Esophagus squamous epithelium (tissue), 5 donors: Measurements from ENCODE around the gene PADI1. TPM values are rescaled to one million over a fixed set of nuclear protein-coding genes. Genes with fewer than 3 reads are reported as not detected.
"Not testable (repeated sequence)": the region's sequence is repeated elsewhere in the genome, so short reads cannot be mapped to it uniquely, and the experiment has no call there.

Experiments
- DNase-seq: peaks from one replicate; lab custom pipeline; 2025; lab: John Stamatoyannopoulos, UW
- H3K27ac ChIP-seq, 4 donors: fragments of 200-600 bp; sonication (generic); one replicate each; pipeline ENCODE4 v1.5.1; 2016 to 2019; ENCODE audit warnings: mild to moderate bottlenecking in 1 of 4
- H3K27me3 ChIP-seq, 4 donors: fragments of 200-600 bp; sonication (generic); 1 replicate in 3 of 4; 2 replicates in 1 of 4; pipeline versions ENCODE4 v1.5.1 to v1.6.0; 2017 to 2021; ENCODE audit warnings: antibody characterized with exemption in 1 of 4
- H3K36me3 ChIP-seq, 3 donors: fragments of 200-600 bp; sonication (generic); one replicate each; pipeline ENCODE4 v1.5.1; 2016 to 2019
- H3K4me1 ChIP-seq, 3 donors: fragments of 200-600 bp; sonication (generic); one replicate each; pipeline ENCODE4 v1.5.1; 2017 to 2019
- H3K4me3 ChIP-seq, 4 donors: fragments of 200-600 bp; sonication (generic); 1 replicate in 3 of 4; 2 replicates in 1 of 4; pipeline ENCODE4 v1.5.1; 2016 to 2019; ENCODE audit warnings: mild to moderate bottlenecking in 2 of 4, moderate library complexity in 1 of 4
- H3K9me3 ChIP-seq, 3 donors: fragments of 200-600 bp; sonication (generic); one replicate each; pipeline ENCODE4 v1.5.1; 2016 to 2019
- POLR2A ChIP-seq, 4 donors: fragments of 450-650 bp; IDR thresholded peaks; one replicate each; pipeline ENCODE4 v1.6.1; 2017; ENCODE audit warnings: antibody characterized with exemption in 4 of 4, mild to moderate bottlenecking in 4 of 4, moderate library complexity in 3 of 4
- WGBS, 2 donors: methylation state at CpG; one replicate each; pipeline ENCODE4 v1.1.5; 2018; 5-methylcytosine and 5-hydroxymethylcytosine counted together
- intact Hi-C: fragments of 100-400 bp; cut with DNase I; formaldehyde crosslinking; loops from one replicate; pipeline ENCODE4 v1.15.0; 2022
- total RNA-seq, 4 donors: library from RNA; depleted of rRNA; stranded (reverse); fragments of >200 nt; gene quantifications; one replicate each; pipeline ENCODE4 v1.1.0, GENCODE V29; 2016
- TF ChIP-seq, protein P1 (sequence below), 6 experiments: fragments of 450-650 bp in 4 of 6; fragments of 200-600 bp in 2 of 6; sonication (generic) in 2 of 6; IDR thresholded peaks; one replicate each; pipeline ENCODE4 v1.5.1; 2016 to 2019; ENCODE audit warnings: antibody characterized with exemption in 6 of 6, mild to moderate bottlenecking in 4 of 6, moderate library complexity in 4 of 6
- donor health status: DM: yes; HTN: yes; CAD: no.

Gene PADI1
- total RNA-seq, 4 donors from 2014 or later = 45.3 to 121 (median 75.1) TPM

DNA sequence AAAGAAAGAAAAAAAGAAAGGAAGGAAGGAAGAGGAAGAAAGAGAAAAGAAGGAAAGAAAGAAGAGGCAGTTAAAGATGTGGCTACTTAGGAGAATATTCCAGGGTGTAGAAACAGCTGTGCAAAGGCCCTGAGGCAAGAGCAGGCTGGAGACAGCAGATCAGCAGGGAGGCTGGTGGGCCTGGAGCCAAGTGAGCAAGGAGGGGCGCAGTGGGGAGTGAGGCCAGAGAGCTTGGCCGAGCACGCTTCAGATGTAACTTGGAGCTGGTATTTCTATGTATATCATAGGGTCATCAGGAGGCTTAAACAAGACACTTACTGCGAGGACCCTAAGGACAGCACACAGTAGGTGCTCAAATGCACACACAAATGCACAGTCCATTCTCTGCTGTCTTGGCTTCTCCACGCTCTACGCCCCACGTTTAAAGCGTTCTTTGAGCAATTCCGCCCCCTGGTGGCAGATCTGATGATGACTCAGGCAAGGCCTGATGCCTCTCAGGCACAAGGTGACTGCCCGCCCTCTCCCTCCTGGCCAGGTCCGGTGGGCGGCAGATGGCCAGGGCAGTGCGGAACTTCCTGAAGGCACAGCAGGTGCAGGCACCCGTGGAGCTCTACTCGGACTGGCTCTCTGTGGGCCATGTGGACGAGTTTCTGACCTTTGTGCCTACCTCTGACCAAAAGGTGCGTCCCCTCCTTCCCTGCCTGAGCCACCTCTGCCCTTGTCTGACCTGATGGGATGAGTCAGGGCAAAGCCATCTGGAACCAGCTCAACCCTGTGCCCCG lies 32.0 kb downstream of the PADI1 start:
- Histone ChIP-seq H3K4me3 (no peak overlapping the region), H3K27ac (peak overlapping the region in 1 of 4 donors; percentile 42), H3K9me3 (no peaks in the 10 kb centered on the region), H3K27me3 (peaks cover 0 to 13% (median 0%) of the 10 kb centered on the region in 4 donors), H3K4me1 (peaks cover 6 to 43% (median 13%) of the 10 kb centered on the region in 3 donors), H3K36me3 (peaks cover 0 to 9% (median 0%) of the 10 kb centered on the region in 3 donors)
- 20 to 37% methylated on average over 8 to 17 of the region's 18 CpGs for WGBS, 2 donors
- DNase-seq = no peak
- intact Hi-C loops = loop anchor here (5.0 kb wide), 1 partner anchor 115 kb away; no protein-coding TSS in a partner anchor
- TF ChIP-seq, protein P1, sequence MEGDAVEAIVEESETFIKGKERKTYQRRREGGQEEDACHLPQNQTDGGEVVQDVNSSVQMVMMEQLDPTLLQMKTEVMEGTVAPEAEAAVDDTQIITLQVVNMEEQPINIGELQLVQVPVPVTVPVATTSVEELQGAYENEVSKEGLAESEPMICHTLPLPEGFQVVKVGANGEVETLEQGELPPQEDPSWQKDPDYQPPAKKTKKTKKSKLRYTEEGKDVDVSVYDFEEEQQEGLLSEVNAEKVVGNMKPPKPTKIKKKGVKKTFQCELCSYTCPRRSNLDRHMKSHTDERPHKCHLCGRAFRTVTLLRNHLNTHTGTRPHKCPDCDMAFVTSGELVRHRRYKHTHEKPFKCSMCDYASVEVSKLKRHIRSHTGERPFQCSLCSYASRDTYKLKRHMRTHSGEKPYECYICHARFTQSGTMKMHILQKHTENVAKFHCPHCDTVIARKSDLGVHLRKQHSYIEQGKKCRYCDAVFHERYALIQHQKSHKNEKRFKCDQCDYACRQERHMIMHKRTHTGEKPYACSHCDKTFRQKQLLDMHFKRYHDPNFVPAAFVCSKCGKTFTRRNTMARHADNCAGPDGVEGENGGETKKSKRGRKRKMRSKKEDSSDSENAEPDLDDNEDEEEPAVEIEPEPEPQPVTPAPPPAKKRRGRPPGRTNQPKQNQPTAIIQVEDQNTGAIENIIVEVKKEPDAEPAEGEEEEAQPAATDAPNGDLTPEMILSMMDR (IDR thresholded peaks at IDR 0.05) = peak; percentile 80 to 94 (median 86)
- no peak for TF ChIP-seq POLR2A (IDR thresholded peaks at IDR 0.05)

DNA sequence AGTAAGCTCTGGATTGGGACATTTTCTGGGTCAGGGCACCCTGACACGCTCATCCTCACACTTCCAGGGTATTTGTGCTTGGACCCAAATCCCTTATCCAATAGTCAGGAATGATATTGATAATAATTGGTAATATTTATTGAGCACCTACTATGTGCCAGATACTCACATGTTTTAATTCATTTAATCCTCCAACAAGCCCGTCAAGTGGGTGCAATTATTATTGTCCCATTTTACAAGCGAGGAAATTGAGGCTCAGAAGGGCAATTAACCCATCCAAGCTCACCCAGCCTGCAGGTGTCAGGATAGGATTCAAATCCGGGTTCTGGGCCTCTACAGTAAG lies 32.6 kb downstream of the PADI1 start:
- Histone ChIP-seq H3K4me3 (no peak overlapping the region), H3K36me3 (peaks cover 0 to 15% (median 0%) of the 10 kb centered on the region in 3 donors), H3K27me3 (peaks cover 0 to 13% (median 0%) of the 10 kb centered on the region in 4 donors), H3K9me3 (no peaks in the 10 kb centered on the region), H3K27ac (no peak overlapping the region), H3K4me1 (peaks cover 4 to 38% (median 11%) of the 10 kb centered on the region in 3 donors)
- intact Hi-C loops = loop anchor here (5.0 kb wide), 1 partner anchor 115 kb away; no protein-coding TSS in a partner anchor
- WGBS, 2 donors = 74 to 83% methylated on average over 4 of the region's 4 CpGs
- no peak for DNase-seq
- TF ChIP-seq, protein P1 (IDR thresholded peaks at IDR 0.05) = no peak
- no peak for TF ChIP-seq POLR2A (IDR thresholded peaks at IDR 0.05)

DNA sequence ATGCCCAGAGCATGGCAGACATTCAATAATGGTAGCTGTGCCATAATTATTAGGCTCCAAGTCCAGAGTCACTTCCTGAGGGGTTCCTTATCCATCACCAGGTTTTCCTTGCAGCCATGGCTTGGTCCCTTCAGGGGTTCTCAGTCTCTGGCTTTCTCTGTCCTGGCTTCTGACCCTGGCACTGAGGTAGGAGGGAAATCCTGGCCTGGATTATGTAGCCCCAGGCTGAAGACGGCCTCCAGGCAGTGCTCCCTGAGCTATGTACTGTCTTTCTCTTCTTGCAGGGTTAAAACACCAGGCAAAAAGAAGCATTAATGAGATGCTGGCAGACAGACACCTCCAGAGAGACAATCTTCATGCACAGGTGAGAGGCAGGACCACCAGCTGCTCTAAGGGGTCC lies 34.5 kb downstream of the PADI1 start:
- peaks cover 0 to 13% (median 0%) of the 10 kb centered on the region in 4 donors for H3K27me3 ChIP-seq
- 43 to 50% methylated on average over 1 of the region's 1 CpG for WGBS, 2 donors
- peaks cover 0 to 31% (median 0%) of the 10 kb centered on the region in 3 donors for H3K36me3 ChIP-seq
- no peak for TF ChIP-seq POLR2A (IDR thresholded peaks at IDR 0.05)
- TF ChIP-seq, protein P1 (IDR thresholded peaks at IDR 0.05) = no peak
- H3K9me3 ChIP-seq = no peaks in the 10 kb centered on the region
- peaks cover 0 to 19% (median 0%) of the 10 kb centered on the region in 3 donors for H3K4me1 ChIP-seq
- H3K4me3 ChIP-seq = no peak overlapping the region
- DNase-seq = no peak
- intact Hi-C loops = loop anchor here (5.0 kb wide), 1 partner anchor 117 kb away; no protein-coding TSS in a partner anchor
- H3K27ac ChIP-seq = no peak overlapping the region

GRCh38 chr1:17241011-17241779 lies 36.3 kb downstream of the PADI1 start:
- H3K9me3 ChIP-seq, H3K27ac ChIP-seq, DNase-seq, H3K4me3 ChIP-seq: not testable (repeated sequence)
- 65 to 71% methylated on average over 24 of the region's 28 CpGs for WGBS, 2 donors
- Histone ChIP-seq H3K27me3 (peaks cover 0 to 13% (median 0%) of the 10 kb centered on the region in 4 donors), H3K36me3 (peaks cover 0 to 37% (median 0%) of the 10 kb centered on the region in 3 donors), H3K4me1 (peaks cover 0 to 32% (median 6%) of the 10 kb centered on the region in 3 donors)
- intact Hi-C loops = loop anchor here (10.0 kb wide), 1 partner anchor 176 kb away; no protein-coding TSS in a partner anchor

- peaks cover 0 to 37% (median 0%) of the 10 kb centered on the region in 3 donors for H3K36me3 ChIP-seq
- peaks cover 0 to 13% (median 0%) of the 10 kb centered on the region in 4 donors for H3K27me3 ChIP-seq
- intact Hi-C loops = loop anchor here (10.0 kb wide), 1 partner anchor 177 kb away; no protein-coding TSS in a partner anchor
- H3K4me3 ChIP-seq, DNase-seq, H3K27ac ChIP-seq, H3K9me3 ChIP-seq: not testable (repeated sequence)
- H3K4me1 ChIP-seq = peaks cover 0 to 29% (median 6%) of the 10 kb centered on the region in 3 donors
- 79 to 85% methylated on average over 11 of the region's 11 CpGs for WGBS, 2 donors
These were observed 36.8 kb downstream of the PADI1 start for GRCh38 chr1:17241780-17242074.
